GM23248 (cell line): Measurements from ENCODE around the gene XXYLT1.

Source experiments
- EZH2 ChIP-seq: fragments of 200-600 bp; sonication (generic); IDR thresholded peaks from 2 replicates; pipeline ENCODE4 v1.6.1; 2018; ENCODE audit warnings: antibody characterized with exemption, mild to moderate bottlenecking; ENCODE audit not compliant: insufficient read depth, poor library complexity, severe bottlenecking
- EZH2phosphoT487 ChIP-seq: fragments of 200-600 bp; sonication (generic); IDR thresholded peaks from 2 replicates; pipeline ENCODE4 v1.6.1; 2018; ENCODE audit warnings: antibody characterized with exemption, moderate library complexity, mild to moderate bottlenecking, low read depth; ENCODE audit not compliant: insufficient read depth

GRCh38 chr3:195181113-195181498 is 89.9 kb downstream of the XXYLT1 start:
- TF ChIP-seq EZH2phosphoT487 (no peak), EZH2 (no peak)
